ENCODE measurements around the gene ADGRA1. TPM values are rescaled to one million over a fixed set of nuclear protein-coding genes. Genes with fewer than 3 reads are reported as not detected.

The ADGRA1 gene
- polyA plus RNA-seq, 4 donors, result 1.2 to 1.9 (median 1.5) TPM

GRCh38 chr10:133159950-133160825 is 72.5 kb downstream of the ADGRA1 start, which contains the start of gene KNDC1:
TSS of gene KNDC1 (plus strand) at chr10:133160219. CDS start at chr10:133160468, 249 bp downstream.
- no peak for DNase-seq (ENCODE audit: low read depth in 4 of 4, low spot score in 3 of 4)

GRCh38 chr10:133160826-133161471 is 73.2 kb downstream of the ADGRA1 start:
- no peak for DNase-seq (ENCODE audit: low read depth in 4 of 4, low spot score in 3 of 4)

- DNase-seq (ENCODE audit: low read depth in 4 of 4, low spot score in 3 of 4), result no peak
Observed at GRCh38 chr10:133161486-133162109, 73.9 kb downstream of the ADGRA1 start.

- DNase-seq (ENCODE audit: low read depth in 4 of 4, low spot score in 3 of 4), result no peak
Observed at GRCh38 chr10:133162178-133162909, 74.6 kb downstream of the ADGRA1 start.

- no peak for DNase-seq (ENCODE audit: low read depth in 4 of 4, low spot score in 3 of 4)
Observed at GRCh38 chr10:133162910-133163856, 75.5 kb downstream of the ADGRA1 start.

GRCh38 chr10:133163889-133164815 is 76.4 kb downstream of the ADGRA1 start:
- no peak for DNase-seq (ENCODE audit: low read depth in 4 of 4, low spot score in 3 of 4)

GRCh38 chr10:133164816-133165555 is 77.3 kb downstream of the ADGRA1 start:
- DNase-seq (ENCODE audit: low read depth in 4 of 4, low spot score in 3 of 4), result no peak

GRCh38 chr10:133165556-133166503 is 78.1 kb downstream of the ADGRA1 start:
- no peak for DNase-seq (ENCODE audit: low read depth in 4 of 4, low spot score in 3 of 4)

- DNase-seq (ENCODE audit: low read depth in 4 of 4, low spot score in 3 of 4), result no peak
Observed at GRCh38 chr10:133166504-133166827, 78.7 kb downstream of the ADGRA1 start.

GRCh38 chr10:133166828-133167692 is 79.3 kb downstream of the ADGRA1 start:
- DNase-seq (ENCODE audit: low read depth in 4 of 4, low spot score in 3 of 4), result no peak

GRCh38 chr10:133167693-133168616 is 80.2 kb downstream of the ADGRA1 start:
- DNase-seq (ENCODE audit: low read depth in 4 of 4, low spot score in 3 of 4), result no peak

GRCh38 chr10:133168617-133169031 is 80.9 kb downstream of the ADGRA1 start:
- DNase-seq (ENCODE audit: low read depth in 4 of 4, low spot score in 3 of 4), result no peak

- DNase-seq (ENCODE audit: low read depth in 4 of 4, low spot score in 3 of 4), result no peak
Observed at GRCh38 chr10:133169173-133169947, 81.6 kb downstream of the ADGRA1 start.

GRCh38 chr10:133170092-133170491 is 82.4 kb downstream of the ADGRA1 start:
- no peak for DNase-seq (ENCODE audit: low read depth in 4 of 4, low spot score in 3 of 4)

All from right renal pelvis (tissue), 4 donors.